ENCODE data around the gene LCN10. TPM values are rescaled to one million over a fixed set of nuclear protein-coding genes. Genes with fewer than 3 reads are reported as not detected.
A peak's percentile ranks its signal among the peaks of the same experiment; 100 is the strongest.

Gene LCN10
- polyA plus RNA-seq, 2 of the 4 experiments (the other 2 are of a cell fraction) = not detected

GRCh38 chr9:136774416-136775045 is 31.8 kb upstream of the LCN10 start:
- Histone ChIP-seq H3K27ac (no peak overlapping the region), H3K4me1 (0 out of 3 replicates have a peak, but pooled peaks cover 3% of the 10 kb centered on the region), H3K4me2 (no peak overlapping the region), H3K9me3 (peaks cover 11% of the 10 kb centered on the region; the same call in 2 of the 3 replicates), H3K4me3 (no peak overlapping the region)
- WGBS (ENCODE audit: missing lambda C conversion rate) = 66% methylated on average over 11 of the region's 12 CpGs
- no peak for TF ChIP-seq CEBPB (IDR thresholded peaks at IDR 0.05)
- TF ChIP-seq PHF8 (IDR thresholded peaks at IDR 0.05; ENCODE audit: borderline replicate concordance, low read depth) = no peak
- TF ChIP-seq, protein P1, sequence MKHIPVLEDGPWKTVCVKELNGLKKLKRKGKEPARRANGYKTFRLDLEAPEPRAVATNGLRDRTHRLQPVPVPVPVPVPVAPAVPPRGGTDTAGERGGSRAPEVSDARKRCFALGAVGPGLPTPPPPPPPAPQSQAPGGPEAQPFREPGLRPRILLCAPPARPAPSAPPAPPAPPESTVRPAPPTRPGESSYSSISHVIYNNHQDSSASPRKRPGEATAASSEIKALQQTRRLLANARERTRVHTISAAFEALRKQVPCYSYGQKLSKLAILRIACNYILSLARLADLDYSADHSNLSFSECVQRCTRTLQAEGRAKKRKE (CRISPR knock-in tag; IDR thresholded peaks at IDR 0.05; ENCODE audit: low read depth) = no peak
- no peak for TF ChIP-seq FOSB (CRISPR knock-in tag; IDR thresholded peaks at IDR 0.05)
- POLR2A ChIA-PET = no interaction called here
- ATAC-seq = no peak
- DNase-seq (ENCODE audit: low read depth in 1 of 2, low spot score in 1 of 2) = no peak
- FAIRE-seq = no peak
- CTCF ChIA-PET = interaction anchor here (1.0 to 28.0 kb wide), 7 partner anchors 4 to 255 kb away, joined by 3 to 625 read pairs (median 7); partner anchors contain the start of genes LCN15, LCN8 and TMEM141

GRCh38 chr9:136773386-136774044 is 30.8 kb upstream of the LCN10 start:
- peak; percentile 41 to 65 for DNase-seq (ENCODE audit: low read depth in 1 of 2, low spot score in 1 of 2)
- peak; percentile 35 to 79; a peak in 3 of 6 replicates for ATAC-seq
- Histone ChIP-seq H3K4me3 (no peak overlapping the region), H3K9me3 (peaks cover 11% of the 10 kb centered on the region; the same call in 2 of the 3 replicates), H3K4me1 (0 out of 3 replicates have a peak, but pooled peaks cover 3% of the 10 kb centered on the region), H3K27ac (no peak overlapping the region), H3K4me2 (no peak overlapping the region)
- WGBS (ENCODE audit: missing lambda C conversion rate) = 53% methylated on average over 7 of the region's 7 CpGs
- TF ChIP-seq MAX (IDR thresholded peaks at IDR 0.05) (0 out of 2 replicates have a peak, but pooled peaks have one; percentile 36), USF2 (IDR thresholded peaks at IDR 0.05) (peak; percentile 83)
- TF ChIP-seq, protein P1 (CRISPR knock-in tag; IDR thresholded peaks at IDR 0.05; ENCODE audit: low read depth) = no peak
- POLR2A ChIA-PET = no interaction called here
- FAIRE-seq = no peak
- CTCF ChIA-PET = interaction anchor here (1.6 to 28.0 kb wide), 6 partner anchors 5 to 256 kb away, joined by 3 to 625 read pairs (median 8); partner anchors contain the start of genes LCN15, LCN8 and TMEM141

DNA sequence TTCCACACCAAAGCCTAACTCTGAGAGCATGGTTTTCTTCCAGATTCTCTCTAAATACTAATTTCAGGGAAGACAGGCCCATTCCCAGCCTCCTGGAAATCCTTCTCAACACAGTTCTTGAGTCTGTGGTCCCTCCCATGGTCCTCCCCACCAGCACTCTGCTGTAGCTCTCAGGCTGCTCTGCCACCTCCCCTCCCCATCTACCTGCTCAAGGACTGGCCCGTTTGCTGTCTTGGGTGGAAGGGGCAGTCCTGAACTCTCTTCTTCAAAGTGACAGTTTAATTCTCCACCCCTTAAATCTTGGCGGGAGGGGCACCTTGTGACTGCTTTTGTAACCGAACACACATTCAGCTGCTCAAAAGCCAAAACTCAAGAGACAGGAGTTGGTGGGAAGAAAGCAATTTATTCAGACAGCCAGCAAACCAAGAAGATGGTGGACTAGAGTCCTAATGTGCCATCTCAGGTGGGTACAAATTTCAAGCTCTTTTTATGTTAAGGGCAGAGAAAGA is 29.2 kb upstream of the LCN10 start:
- POLR2A ChIA-PET = no interaction called here
- TF ChIP-seq NPAS2 (CRISPR knock-in tag; IDR thresholded peaks at IDR 0.05; ENCODE audit: borderline replicate concordance) (no peak), CBX2 (IDR thresholded peaks at IDR 0.05; ENCODE audit: borderline replicate concordance, low read depth) (no peak), RNF2 (IDR thresholded peaks at IDR 0.05; ENCODE audit: borderline replicate concordance, low read depth) (no peak), HOXB13 (CRISPR knock-in tag; IDR thresholded peaks at IDR 0.05; ENCODE audit: low read depth) (no peak), KDM1A (IDR thresholded peaks at IDR 0.05; ENCODE audit: low read depth) (no peak), PHF8 (IDR thresholded peaks at IDR 0.05; ENCODE audit: borderline replicate concordance, low read depth) (no peak), GATA3 (IDR thresholded peaks at IDR 0.05; ENCODE audit: borderline replicate concordance) (no peak), EHMT2 (IDR thresholded peaks at IDR 0.05; ENCODE audit: low read depth) (no peak), ZNF302 (CRISPR knock-in tag; IDR thresholded peaks at IDR 0.05) (no peak), EP300 (IDR thresholded peaks at IDR 0.05) (no peak), SREBF2 (IDR thresholded peaks at IDR 0.05) (no peak), REST (IDR thresholded peaks at IDR 0.05) (no peak), CHD4 (IDR thresholded peaks at IDR 0.05; ENCODE audit: borderline replicate concordance) (no peak), HEYL (CRISPR knock-in tag; IDR thresholded peaks at IDR 0.05) (no peak), CEBPB (IDR thresholded peaks at IDR 0.05) (no peak)
- TF ChIP-seq, protein P2, sequence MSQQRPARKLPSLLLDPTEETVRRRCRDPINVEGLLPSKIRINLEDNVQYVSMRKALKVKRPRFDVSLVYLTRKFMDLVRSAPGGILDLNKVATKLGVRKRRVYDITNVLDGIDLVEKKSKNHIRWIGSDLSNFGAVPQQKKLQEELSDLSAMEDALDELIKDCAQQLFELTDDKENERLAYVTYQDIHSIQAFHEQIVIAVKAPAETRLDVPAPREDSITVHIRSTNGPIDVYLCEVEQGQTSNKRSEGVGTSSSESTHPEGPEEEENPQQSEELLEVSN (IDR thresholded peaks at IDR 0.05; ENCODE audit: borderline replicate concordance, low read depth) = no peak
- TF ChIP-seq, protein P1 (CRISPR knock-in tag; IDR thresholded peaks at IDR 0.05; ENCODE audit: low read depth) = no peak

More for the DNA sequence above, 29.2 kb upstream of the LCN10 start:
- WGBS (ENCODE audit: missing lambda C conversion rate) = 76% methylated on average over 3 of the region's 3 CpGs
- CTCF ChIA-PET = interaction anchor here (1.4 to 28.0 kb wide), 6 partner anchors 5 to 257 kb away, joined by 5 to 625 read pairs (median 8); partner anchors contain the start of genes LCN15, LCN8 and TMEM141
- Histone ChIP-seq H3K27ac (no peak overlapping the region), H3K4me3 (no peak overlapping the region), H3K4me2 (no peak overlapping the region), H3K4me1 (0 out of 3 replicates have a peak, but pooled peaks cover 5% of the 10 kb centered on the region), H3K9me3 (peaks cover 11% of the 10 kb centered on the region; the same call in 2 of the 3 replicates)
- ATAC-seq (no peak), DNase-seq (ENCODE audit: low read depth in 1 of 2, low spot score in 1 of 2) (no peak), FAIRE-seq (no peak)

Measured in A549 (cell line).